Spleen (tissue), 11 donors: ENCODE results near the gene THOC3. TPM values are rescaled to one million over a fixed set of nuclear protein-coding genes. Genes with fewer than 3 reads are reported as not detected.
"Not testable (repeated sequence)": the region's sequence is repeated elsewhere in the genome, so short reads cannot be mapped to it uniquely, and the experiment has no call there.

Experiments
- DNase-seq: peaks from one replicate; pipeline ENCODE4 v3.0.0-alpha.2; 2020
- H3K27ac ChIP-seq, 8 donors: fragments of 200-600 bp; sonication (generic) in 7 of 8; 1 replicate in 4 of 8; 2 replicates in 4 of 8; pipeline versions ENCODE4 v1.5.0 to v1.8.0; 2016 to 2021; ENCODE audit warnings: inconsistent platforms in 4 of 8, mild to moderate bottlenecking in 4 of 8, moderate library complexity in 1 of 8
- H3K27me3 ChIP-seq, 7 donors: fragments of 200-600 bp; sonication (generic) in 6 of 7; replicated peaks in 1 of 7; 1 replicate in 4 of 7; 2 replicates in 3 of 7; pipeline versions ENCODE4 v1.5.0 to v1.8.0; 2016 to 2021; ENCODE audit warnings: inconsistent platforms in 3 of 7, mild to moderate bottlenecking in 1 of 7
- H3K36me3 ChIP-seq, 6 donors: fragments of 200-600 bp; sonication (generic) in 5 of 6; 1 replicate in 4 of 6; 2 replicates in 2 of 6; pipeline versions ENCODE4 v1.5.0 to v1.8.0; 2016 to 2021; ENCODE audit warnings: inconsistent platforms in 2 of 6
- H3K4me1 ChIP-seq, 6 donors: fragments of 200-600 bp; sonication (generic) in 5 of 6; 1 replicate in 3 of 6; 2 replicates in 3 of 6; pipeline versions ENCODE4 v1.5.0 to v1.8.0; 2016 to 2021; ENCODE audit warnings: inconsistent platforms in 3 of 6
- H3K4me3 ChIP-seq, 8 donors: fragments of 200-600 bp; sonication (generic) in 7 of 8; 1 replicate in 4 of 8; 2 replicates in 4 of 8; pipeline versions ENCODE4 v1.5.0 to v1.8.0; 2016 to 2021; ENCODE audit warnings: inconsistent platforms in 4 of 8, mild to moderate bottlenecking in 4 of 8, moderate library complexity in 2 of 8
- H3K9me3 ChIP-seq, 8 donors: fragments of 200-600 bp; sonication (generic) in 7 of 8; 1 replicate in 4 of 8; 2 replicates in 4 of 8; pipeline versions ENCODE4 v1.5.0 to v1.8.0; 2016 to 2021; ENCODE audit warnings: inconsistent platforms in 4 of 8
- WGBS, 5 donors: extraction: QIAGEN DNeasy Blood & Tissue Kit in 3 of 5; methylation state at CpG; one replicate each; pipeline versions ENCODE4 v1.1.5 to v1.1.7; 2013 to 2018; 5-methylcytosine and 5-hydroxymethylcytosine counted together
- intact Hi-C: fragments of 100-400 bp; cut with DNase I; formaldehyde crosslinking; loops from one replicate; pipeline ENCODE4 v1.15.0; 2023; ENCODE audit warnings: low total_unique reads
- polyA plus RNA-seq, 3 donors: library from polyadenylated mRNA; stranded (reverse); fragments of 200-250 nt; gene quantifications; one replicate each; pipeline ENCODE4 v1.2.1, GENCODE V29; 2013
- total RNA-seq, 7 donors: library from RNA; depleted of rRNA in 3 of 7; stranded (reverse); fragments of >200 nt in 3 of 7; fragmentation: NEBNext Ultra II Directional in 4 of 7; extraction: Animal tissue kit (Norgen Biotek cat#: 25700) in 4 of 7; gene quantifications; one replicate each; pipeline versions ENCODE4 v1.1.0 to v1.2.1, GENCODE V29; 2016 to 2021
- TF ChIP-seq, protein P1 (sequence below), 11 experiments: fragments of 200-600 bp in 7 of 11; fragments of 450-650 bp in 4 of 11; sonication (generic) in 4 of 11; IDR thresholded peaks in 8 of 11; conservative IDR thresholded peaks in 3 of 11; 1 replicate in 7 of 11; 2 replicates in 4 of 11; pipeline versions ENCODE4 v1.4.0 to v1.8.0; 2016 to 2021; ENCODE audit warnings: antibody characterized with exemption in 11 of 11, inconsistent platforms in 4 of 11, mild to moderate bottlenecking in 1 of 11
- donor health status: healthy with polysubstance abuse.
- donor health status: DM: no; HTN: no; CAD: no; lungs with moderate emphysema.
- donor health status: DM: no; HTN: no; CAD: no.
- donor health status: Bipolar disorder and iron deficiency.
- donor health status: healthy.
- donor health status: DM: no; HTN: no; CAD: no.
- donor health status: DM: yes; HTN: yes; CAD: no.

The THOC3 gene
- total and polyA plus RNA-seq, 10 donors, result 17.5 to 62.2 (median 30.7) TPM

DNA sequence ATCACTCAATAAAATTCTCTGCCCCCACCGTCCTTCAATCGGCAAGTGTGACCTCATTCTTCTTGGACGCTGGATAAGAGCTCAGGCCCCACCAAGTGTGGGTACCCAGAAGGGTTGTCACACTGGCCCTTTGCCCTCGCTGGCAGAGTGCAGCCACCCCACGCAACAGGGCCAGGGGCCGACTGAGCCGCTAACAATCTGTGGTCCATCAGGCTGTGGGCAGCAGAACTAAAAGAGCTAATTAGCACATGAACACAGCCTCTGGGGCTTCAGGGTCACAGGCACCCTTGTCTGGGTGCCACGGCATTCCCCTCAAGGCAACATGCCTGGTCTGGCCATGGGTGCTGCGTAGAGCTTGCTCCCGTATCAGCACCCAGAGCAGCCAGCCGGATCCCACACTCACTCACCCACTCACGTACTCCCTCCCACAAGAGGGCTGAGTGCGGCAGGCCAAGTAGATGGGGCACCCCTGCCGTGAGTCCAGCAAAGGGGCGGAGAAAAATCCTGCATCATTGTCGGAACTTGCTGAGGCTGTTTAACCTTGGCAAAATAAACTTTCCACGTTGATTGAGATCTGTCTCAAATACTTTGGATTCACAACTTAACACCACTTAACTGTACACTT lies 11.4 kb upstream of the THOC3 start:
- 74 to 98% (median 85%) methylated on average over 4 to 6 of the region's 17 CpGs; no CpG with 5 or more reads in 1 of the 5 donors for WGBS, 5 donors
- intact Hi-C loops, result not testable (repeated sequence)

DNA sequence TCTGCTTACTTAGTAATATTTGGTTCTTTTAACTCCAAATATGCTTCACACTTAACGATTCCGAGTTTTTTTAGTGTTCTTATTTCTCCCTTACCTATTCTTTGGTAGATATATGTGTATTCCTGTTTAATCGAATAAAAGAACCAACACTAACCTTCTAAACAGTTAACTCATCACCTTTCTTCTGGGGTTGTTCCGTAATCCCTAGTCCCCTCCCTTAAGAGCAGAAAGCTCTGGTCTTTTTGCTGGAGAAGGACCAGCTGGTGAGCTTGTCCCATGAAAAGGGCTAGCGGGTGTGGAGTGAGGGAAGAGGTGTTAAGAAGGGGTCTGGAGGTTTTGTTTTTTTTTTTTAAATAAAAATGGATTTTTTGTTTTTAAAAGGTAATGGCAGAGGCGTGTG lies 266 bp upstream of the THOC3 start:
- DNase-seq, H3K9me3 ChIP-seq, H3K4me1 ChIP-seq, intact Hi-C loops, H3K27me3 ChIP-seq: not testable (repeated sequence)
- peak overlapping the region in 4 of 8 donors; percentile 39 to 77 (median 75) for H3K27ac ChIP-seq
- 15 to 22% (median 17%) methylated on average over 4 of the region's 6 CpGs for WGBS, 5 donors
- peaks cover 0 to 14% (median 0%) of the 10 kb centered on the region in 6 donors for H3K36me3 ChIP-seq
- peak overlapping the region; percentile 69 to 96 (median 85) for H3K4me3 ChIP-seq

More for the DNA sequence above, 11.4 kb upstream of the THOC3 start:
- not testable (repeated sequence) for H3K36me3 ChIP-seq, H3K4me1 ChIP-seq, DNase-seq, H3K9me3 ChIP-seq, H3K27me3 ChIP-seq, H3K27ac ChIP-seq, H3K4me3 ChIP-seq

DNA sequence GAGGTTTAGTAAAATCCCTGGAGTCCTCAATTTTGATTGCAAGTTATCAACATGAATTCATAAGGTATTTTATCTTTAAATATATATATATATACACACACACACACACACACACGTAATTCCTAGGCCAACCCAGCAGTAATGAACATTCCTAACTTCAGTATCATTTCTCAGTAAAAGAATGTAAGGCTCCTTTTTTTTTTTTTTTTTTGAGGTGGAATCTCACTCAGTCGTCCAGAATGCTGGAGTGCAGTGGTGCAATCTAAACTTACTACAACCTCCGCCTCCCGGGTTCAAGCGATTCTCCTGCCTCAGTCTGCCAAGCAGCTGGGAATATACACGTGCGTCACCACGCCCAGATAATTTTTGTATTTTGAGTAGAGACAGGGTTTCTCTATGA lies 5.8 kb downstream of the THOC3 start:
- 88 to 97% (median 92%) methylated on average over 3 to 8 of the region's 8 CpGs for WGBS, 5 donors
- DNase-seq, H3K9me3 ChIP-seq, H3K27me3 ChIP-seq, H3K27ac ChIP-seq, H3K4me1 ChIP-seq, H3K4me3 ChIP-seq, intact Hi-C loops: not testable (repeated sequence)
- peaks cover 0 to 37% (median 4%) of the 10 kb centered on the region in 6 donors for H3K36me3 ChIP-seq

DNA sequence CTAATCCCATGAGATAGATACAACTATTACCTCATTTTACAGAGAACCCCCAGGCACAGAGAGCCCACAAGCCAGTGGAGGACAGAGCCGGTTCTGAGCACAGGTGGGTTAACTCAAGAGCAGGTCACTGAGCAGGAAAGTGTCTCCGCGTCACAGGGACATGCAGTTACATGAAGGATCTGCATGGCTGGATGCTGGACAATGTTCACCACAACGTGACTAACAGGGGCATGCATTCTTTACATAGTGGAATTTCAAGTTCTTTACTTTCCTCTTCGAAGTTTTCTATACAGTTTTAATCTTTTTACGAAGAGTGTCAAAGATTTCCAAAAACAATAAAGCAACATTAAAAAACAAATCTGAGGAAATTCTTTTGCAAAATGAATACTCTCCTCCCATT lies 7.9 kb downstream of the THOC3 start:
- H3K4me1 ChIP-seq, H3K9me3 ChIP-seq, H3K27me3 ChIP-seq, H3K27ac ChIP-seq, H3K4me3 ChIP-seq, DNase-seq, intact Hi-C loops: not testable (repeated sequence)
- WGBS, 5 donors, result 89 to 96% (median 92%) methylated on average over 3 to 5 of the region's 6 CpGs
- H3K36me3 ChIP-seq, result peaks cover 0 to 33% (median 4%) of the 10 kb centered on the region in 6 donors

DNA sequence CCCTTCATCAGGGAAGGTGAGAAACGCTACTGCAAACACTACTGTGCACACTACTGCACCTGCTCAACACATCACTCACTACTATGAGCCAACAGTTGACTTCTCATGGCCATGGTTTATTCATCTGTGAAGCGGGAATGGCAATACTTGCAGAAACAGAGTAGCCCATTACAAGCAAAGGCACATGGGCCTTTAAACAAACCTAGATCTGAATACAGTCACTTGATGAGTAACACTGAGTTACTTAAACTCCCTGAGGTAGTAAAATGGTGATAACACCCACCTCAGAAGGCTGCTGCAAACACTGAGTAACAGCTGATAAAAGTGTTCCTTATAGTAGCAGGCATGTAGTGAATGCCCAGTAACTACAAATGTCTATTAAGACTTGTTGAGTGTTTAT lies 9.6 kb downstream of the THOC3 start:
- not testable (repeated sequence) for DNase-seq

DNA sequence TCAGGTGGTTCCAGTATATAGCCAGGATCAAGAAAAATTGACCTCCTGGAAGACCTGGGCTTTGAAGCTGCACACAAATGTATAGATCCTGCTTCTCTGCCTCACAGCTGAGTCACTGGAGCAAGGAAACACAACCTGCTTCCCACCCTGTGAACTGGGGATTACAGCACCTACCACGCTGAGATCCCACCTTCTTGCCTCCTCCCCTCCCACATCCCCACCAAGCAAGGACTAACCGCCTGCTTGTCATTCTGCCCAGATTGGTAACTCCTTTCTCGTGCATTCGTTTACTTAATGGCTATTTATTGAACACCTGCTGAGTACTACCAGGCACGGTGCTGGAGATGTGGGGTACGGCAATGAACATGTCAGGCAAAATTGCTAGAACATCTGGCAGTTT lies 14.0 kb downstream of the THOC3 start:
- 89 to 93% (median 91%) methylated on average over 4 to 6 of the region's 6 CpGs for WGBS, 5 donors
- intact Hi-C loops, result not testable (repeated sequence)

More for the DNA sequence above, 9.6 kb downstream of the THOC3 start:
- 94 to 99% (median 96%) methylated on average over 2 of the region's 2 CpGs for WGBS, 5 donors
- intact Hi-C loops, H3K27ac ChIP-seq, H3K4me3 ChIP-seq, H3K9me3 ChIP-seq, H3K27me3 ChIP-seq, H3K4me1 ChIP-seq: not testable (repeated sequence)
- peaks cover 0 to 22% (median 4%) of the 10 kb centered on the region in 6 donors for H3K36me3 ChIP-seq

DNA sequence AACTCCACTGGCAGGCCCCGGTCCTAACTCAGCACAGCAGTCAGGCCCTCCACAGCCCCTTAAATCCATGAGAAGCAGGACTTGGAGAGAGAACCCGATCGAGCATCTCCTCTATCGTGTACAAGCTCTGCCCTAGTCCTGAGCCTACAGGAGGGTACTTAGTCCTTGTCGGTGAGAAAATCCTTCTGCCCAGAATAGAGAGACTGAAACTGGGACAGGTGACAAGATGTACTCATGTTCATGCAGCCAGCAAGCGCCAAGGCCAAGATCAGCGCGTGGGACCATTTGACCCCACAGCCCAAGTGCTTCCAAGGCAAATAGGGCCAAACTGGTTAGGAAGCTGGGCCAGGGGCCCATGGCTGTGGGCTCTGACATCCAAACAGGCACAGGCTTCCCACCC lies 15.3 kb downstream of the THOC3 start:
- DNase-seq, H3K27me3 ChIP-seq, H3K27ac ChIP-seq, intact Hi-C loops, H3K4me1 ChIP-seq, H3K9me3 ChIP-seq, H3K4me3 ChIP-seq, H3K36me3 ChIP-seq: not testable (repeated sequence)
- WGBS, 5 donors, result 94 to 97% (median 96%) methylated on average over 3 to 5 of the region's 8 CpGs; no CpG with 5 or more reads in 1 of the 5 donors

More for the DNA sequence above, 14.0 kb downstream of the THOC3 start:
- H3K4me1 ChIP-seq, DNase-seq, H3K27me3 ChIP-seq, H3K27ac ChIP-seq, H3K4me3 ChIP-seq, H3K9me3 ChIP-seq: not testable (repeated sequence)
- H3K36me3 ChIP-seq, result peaks cover 0 to 12% (median 4%) of the 10 kb centered on the region in 6 donors

DNA sequence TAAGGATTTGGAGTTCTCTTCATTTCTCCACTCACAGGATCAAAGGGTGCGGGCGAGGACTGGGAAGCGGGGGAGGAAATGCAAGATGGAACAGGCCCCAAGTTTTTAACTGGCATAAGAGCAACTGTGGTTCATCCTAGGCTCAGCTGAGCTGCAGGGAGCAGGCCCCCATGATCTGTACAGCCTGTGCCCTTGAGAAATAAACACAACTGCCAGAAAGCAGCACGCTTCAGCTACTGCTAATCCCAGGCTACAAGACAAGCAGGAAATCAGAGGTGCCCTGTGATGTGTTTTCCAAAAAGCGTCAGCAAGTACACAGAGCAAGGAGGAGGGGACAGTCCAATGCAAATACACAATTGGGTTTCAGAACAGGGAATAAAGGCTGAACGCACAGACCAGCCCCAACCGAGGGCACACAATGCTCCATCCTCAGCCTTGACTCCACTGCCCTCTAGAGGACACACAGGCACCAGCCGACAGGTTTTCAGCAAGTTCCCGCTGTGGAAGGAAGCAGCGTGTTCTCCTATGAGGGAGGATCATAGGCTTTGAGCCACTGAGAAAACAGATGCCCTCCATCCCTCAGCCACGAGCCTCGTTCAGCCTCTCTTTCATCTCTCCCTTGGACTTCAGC lies 16.7 kb downstream of the THOC3 start:
- H3K9me3 ChIP-seq, H3K36me3 ChIP-seq, DNase-seq, intact Hi-C loops, H3K4me1 ChIP-seq, H3K4me3 ChIP-seq, H3K27ac ChIP-seq, H3K27me3 ChIP-seq: not testable (repeated sequence)
- TF ChIP-seq, protein P1, sequence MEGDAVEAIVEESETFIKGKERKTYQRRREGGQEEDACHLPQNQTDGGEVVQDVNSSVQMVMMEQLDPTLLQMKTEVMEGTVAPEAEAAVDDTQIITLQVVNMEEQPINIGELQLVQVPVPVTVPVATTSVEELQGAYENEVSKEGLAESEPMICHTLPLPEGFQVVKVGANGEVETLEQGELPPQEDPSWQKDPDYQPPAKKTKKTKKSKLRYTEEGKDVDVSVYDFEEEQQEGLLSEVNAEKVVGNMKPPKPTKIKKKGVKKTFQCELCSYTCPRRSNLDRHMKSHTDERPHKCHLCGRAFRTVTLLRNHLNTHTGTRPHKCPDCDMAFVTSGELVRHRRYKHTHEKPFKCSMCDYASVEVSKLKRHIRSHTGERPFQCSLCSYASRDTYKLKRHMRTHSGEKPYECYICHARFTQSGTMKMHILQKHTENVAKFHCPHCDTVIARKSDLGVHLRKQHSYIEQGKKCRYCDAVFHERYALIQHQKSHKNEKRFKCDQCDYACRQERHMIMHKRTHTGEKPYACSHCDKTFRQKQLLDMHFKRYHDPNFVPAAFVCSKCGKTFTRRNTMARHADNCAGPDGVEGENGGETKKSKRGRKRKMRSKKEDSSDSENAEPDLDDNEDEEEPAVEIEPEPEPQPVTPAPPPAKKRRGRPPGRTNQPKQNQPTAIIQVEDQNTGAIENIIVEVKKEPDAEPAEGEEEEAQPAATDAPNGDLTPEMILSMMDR (IDR thresholded peaks at IDR 0.05 in 8 of 11, conservative IDR thresholded peaks at IDR 0.05 in 3 of 11), result peak in 2 of 11 experiments; percentile 22 to 32
- WGBS, 5 donors, result 52 to 93% methylated on average over 3 to 6 of the region's 12 CpGs; no CpG with 5 or more reads in 3 of the 5 donors

DNA sequence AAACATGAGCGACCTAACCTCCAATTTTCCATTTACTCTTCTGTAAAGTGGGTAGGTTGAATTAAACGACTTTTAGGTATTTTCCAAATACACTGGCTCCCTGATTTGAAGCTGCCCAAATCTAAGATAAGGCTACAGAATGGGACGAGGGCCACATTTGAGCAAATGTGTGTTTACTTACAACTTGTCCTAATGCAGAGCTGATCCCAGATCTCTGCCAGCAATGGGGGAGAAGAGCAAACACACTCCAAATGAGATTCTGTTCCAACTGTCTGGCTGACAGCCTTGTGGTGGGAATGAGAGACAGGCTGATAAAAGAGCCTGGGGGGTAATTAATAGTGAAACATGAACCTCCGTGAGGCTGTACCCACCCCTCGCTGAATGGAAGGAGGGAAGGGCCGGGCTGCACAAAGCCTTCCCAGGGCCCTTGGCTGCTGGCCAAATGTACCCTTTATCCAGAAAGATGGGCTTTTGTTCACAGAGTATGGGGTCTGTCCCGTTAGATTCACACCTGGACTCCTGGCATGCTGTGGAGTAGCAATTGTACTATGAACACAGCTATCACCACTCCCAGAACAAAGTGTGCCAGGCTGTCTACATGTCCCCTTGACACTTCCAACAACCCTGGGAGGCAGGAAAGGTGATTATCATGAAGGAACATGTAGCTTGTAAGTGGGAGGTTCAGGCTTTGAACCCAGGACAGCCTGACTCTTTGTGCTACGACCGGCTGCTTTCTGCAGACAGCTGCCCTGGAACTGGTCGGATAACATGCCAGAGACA lies 19.6 kb downstream of the THOC3 start:
- H3K4me3 ChIP-seq, H3K4me1 ChIP-seq, DNase-seq, H3K9me3 ChIP-seq, intact Hi-C loops, H3K27ac ChIP-seq, H3K27me3 ChIP-seq, H3K36me3 ChIP-seq: not testable (repeated sequence)
- 80 to 94% (median 88%) methylated on average over 2 to 6 of the region's 10 CpGs for WGBS, 5 donors
